ENCODE measurements around the gene ADGB. TPM values are rescaled to one million over a fixed set of nuclear protein-coding genes. Genes with fewer than 3 reads are reported as not detected.

ADGB gene
- total RNA-seq, 2 experiments from 2014 or later: not detected

- Histone ChIP-seq H4K20me1 (ENCODE audit: insufficient read depth, low read length) (no peaks in the 10 kb centered on the region), H2AFZ (ENCODE audit: low read length) (no peak overlapping the region), H3K4me1 (ENCODE audit: insufficient read depth, low read length, poor library complexity, severe bottlenecking) (no peaks in the 10 kb centered on the region), H3K9me3 (ENCODE audit: low read length) (no peaks in the 10 kb centered on the region), H3K36me3 (ENCODE audit: insufficient read depth, low read length) (no peaks in the 10 kb centered on the region), H3K27ac (ENCODE audit: low read depth, low read length, poor library complexity, severe bottlenecking) (no peak overlapping the region), H3K9me2 (ENCODE audit: insufficient read depth, low read length) (no peaks in the 10 kb centered on the region), H3K4me3 (ENCODE audit: low read depth, low read length, poor library complexity, severe bottlenecking) (no peak overlapping the region), H3K4me2 (ENCODE audit: low read length) (no peak overlapping the region), H3K79me2 (ENCODE audit: insufficient read depth, low read depth, low read length) (no peaks in the 10 kb centered on the region)
- intact Hi-C loops (cut with micrococcal nuclease; ENCODE audit: unreplicated experiment): no loop called here
- ChIA-PET POLR2A (interaction anchor here (0.6 kb wide), 2 partner anchors 22 to 831 kb away, joined by 3 to 5 read pairs; no protein-coding TSS in a partner anchor), CTCF (ENCODE audit: unreplicated experiment) (no interaction called here)
- DNase-seq (ENCODE audit: low spot score): no peak
- TF ChIP-seq EZH2phosphoT487 (IDR thresholded peaks at IDR 0.05; ENCODE audit: borderline replicate concordance, low read depth, low read length) (no peak), CTCF (conservative IDR thresholded peaks at IDR 0.05; ENCODE audit: low read length) (no peak)
- no TSS peak for BruUV-seq (replicated peaks)
These were observed 241.9 kb downstream of the ADGB start for GRCh38 chr6:146840641-146841040.

- no peaks in the 10 kb centered on the region for H3K79me2 ChIP-seq (ENCODE audit: insufficient read depth, low read depth, low read length)
- H2AFZ ChIP-seq (ENCODE audit: low read length): no peak overlapping the region
- H3K36me3 ChIP-seq (ENCODE audit: insufficient read depth, low read length): no peaks in the 10 kb centered on the region
- BruUV-seq (replicated peaks): no TSS peak
- H4K20me1 ChIP-seq (ENCODE audit: insufficient read depth, low read length): no peaks in the 10 kb centered on the region
- TF ChIP-seq CTCF (conservative IDR thresholded peaks at IDR 0.05; ENCODE audit: low read length) (no peak), EZH2phosphoT487 (IDR thresholded peaks at IDR 0.05; ENCODE audit: borderline replicate concordance, low read depth, low read length) (no peak)
- intact Hi-C loops (cut with micrococcal nuclease; ENCODE audit: unreplicated experiment): no loop called here
- no peak overlapping the region for H3K27ac ChIP-seq (ENCODE audit: low read depth, low read length, poor library complexity, severe bottlenecking)
- H3K4me3 ChIP-seq (ENCODE audit: low read depth, low read length, poor library complexity, severe bottlenecking): no peak overlapping the region
- CTCF ChIA-PET (ENCODE audit: unreplicated experiment): no interaction called here
- no peaks in the 10 kb centered on the region for H3K9me2 ChIP-seq (ENCODE audit: insufficient read depth, low read length)
- POLR2A ChIA-PET: interaction anchor here (0.7 kb wide), 1 partner anchor 17 kb away, joined by 3 read pairs; no protein-coding TSS in a partner anchor
- H3K4me2 ChIP-seq (ENCODE audit: low read length): no peak overlapping the region
- H3K9me3 ChIP-seq (ENCODE audit: low read length): no peaks in the 10 kb centered on the region
- no peak for DNase-seq (ENCODE audit: low spot score)
- no peaks in the 10 kb centered on the region for H3K4me1 ChIP-seq (ENCODE audit: insufficient read depth, low read length, poor library complexity, severe bottlenecking)
These were observed 248.7 kb downstream of the ADGB start for GRCh38 chr6:146847426-146847825.

- BruUV-seq (replicated peaks): no TSS peak
- Histone ChIP-seq H3K36me3 (ENCODE audit: insufficient read depth, low read length) (no peaks in the 10 kb centered on the region), H3K9me2 (ENCODE audit: insufficient read depth, low read length) (no peaks in the 10 kb centered on the region), H3K9me3 (ENCODE audit: low read length) (no peaks in the 10 kb centered on the region), H4K20me1 (ENCODE audit: insufficient read depth, low read length) (no peaks in the 10 kb centered on the region), H3K4me3 (ENCODE audit: low read depth, low read length, poor library complexity, severe bottlenecking) (no peak overlapping the region), H3K27ac (ENCODE audit: low read depth, low read length, poor library complexity, severe bottlenecking) (no peak overlapping the region), H2AFZ (ENCODE audit: low read length) (no peak overlapping the region), H3K4me1 (ENCODE audit: insufficient read depth, low read length, poor library complexity, severe bottlenecking) (no peaks in the 10 kb centered on the region), H3K4me2 (ENCODE audit: low read length) (no peak overlapping the region), H3K79me2 (ENCODE audit: insufficient read depth, low read depth, low read length) (no peaks in the 10 kb centered on the region)
- CTCF ChIA-PET (ENCODE audit: unreplicated experiment): no interaction called here
- TF ChIP-seq CTCF (conservative IDR thresholded peaks at IDR 0.05; ENCODE audit: low read length): no peak
- no peak for TF ChIP-seq EZH2phosphoT487 (IDR thresholded peaks at IDR 0.05; ENCODE audit: borderline replicate concordance, low read depth, low read length)
- intact Hi-C loops (cut with micrococcal nuclease; ENCODE audit: unreplicated experiment): no loop called here
- POLR2A ChIA-PET: no interaction called here
- no peak for DNase-seq (ENCODE audit: low spot score)
These were observed 251.6 kb downstream of the ADGB start for GRCh38 chr6:146850238-146850896.

Measured in OCI-LY7 (cell line).